ENCODE data around the gene COL23A1. TPM values are rescaled to one million over a fixed set of nuclear protein-coding genes. Genes with fewer than 3 reads are reported as not detected.
A peak's percentile ranks its signal among the peaks of the same experiment; 100 is the strongest.

Gene COL23A1
- polyA plus RNA-seq, 2 of the 4 experiments (the other 2 are of a cell fraction): not detected

DNA sequence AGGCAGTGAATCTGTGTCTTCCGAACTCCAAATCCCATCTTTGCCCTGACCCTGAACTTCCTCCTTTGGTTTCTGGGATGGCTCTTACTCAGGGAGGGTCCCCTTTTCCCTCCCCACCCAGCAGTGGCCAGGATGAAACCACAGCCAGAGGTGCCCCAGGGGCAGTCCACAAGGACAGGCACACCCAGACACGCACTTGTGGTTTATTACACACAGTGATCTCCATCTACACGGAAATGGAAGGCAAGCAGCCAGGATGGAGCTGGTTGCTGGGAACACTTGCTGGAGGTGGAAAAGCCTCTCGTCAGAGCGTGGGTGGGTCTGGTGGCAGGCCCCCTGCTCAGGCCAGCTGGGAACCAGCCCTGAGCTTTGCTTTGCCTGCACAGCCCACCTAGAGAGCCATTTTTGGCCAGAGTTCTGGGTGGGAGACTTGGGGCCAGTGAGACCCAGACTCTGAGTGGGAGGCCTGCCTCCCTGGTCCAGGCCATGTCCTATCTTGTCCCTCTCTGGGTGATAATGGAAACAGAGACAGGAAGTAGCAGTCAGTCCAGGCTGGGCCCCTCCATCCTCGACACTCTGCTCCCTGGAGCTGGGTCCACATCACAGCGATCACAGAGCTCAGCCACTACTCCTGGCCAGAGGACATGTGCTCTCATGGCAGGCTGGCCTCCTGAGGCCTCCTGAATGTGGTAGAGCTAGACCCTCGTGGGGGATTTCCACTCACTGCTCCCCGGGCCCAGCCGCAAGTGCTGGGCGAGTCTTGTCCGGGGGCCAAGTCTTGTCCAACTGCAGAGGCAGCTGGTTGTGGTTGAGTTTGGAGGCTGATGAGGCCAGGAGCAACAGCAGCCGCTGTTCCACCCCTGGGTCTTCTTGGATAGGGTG lies 352.5 kb downstream of the COL23A1 start:
- no peaks in the 10 kb centered on the region for H3K9me3 ChIP-seq
- ChIA-PET CTCF (interaction anchor here (0.6 to 1.6 kb wide), 4 partner anchors 19 to 1525 kb away, joined by 3 to 4 read pairs (median 3); no protein-coding TSS in a partner anchor), POLR2A (no interaction called here)
- ATAC-seq (no peak), FAIRE-seq (no peak), DNase-seq (ENCODE audit: low read depth in 1 of 2, low spot score in 1 of 2) (no peak)
- peaks cover 4% of the 10 kb centered on the region; the same call in 1 of the 3 replicates for H3K4me1 ChIP-seq
- no peak overlapping the region for H3K27ac ChIP-seq
- no peak overlapping the region for H3K4me3 ChIP-seq
- WGBS (ENCODE audit: missing lambda C conversion rate): 85% methylated on average over 5 of the region's 13 CpGs
- TF ChIP-seq ZC3H11A (IDR thresholded peaks at IDR 0.05) (no peak), MAFK (IDR thresholded peaks at IDR 0.05; ENCODE audit: partially characterized antibody) (no peak), NPAS2 (CRISPR knock-in tag; IDR thresholded peaks at IDR 0.05; ENCODE audit: borderline replicate concordance) (no peak), POLR2AphosphoS2 (conservative IDR thresholded peaks at IDR 0.05; ENCODE audit: low read length) (no peak)
- H3K4me2 ChIP-seq: no peak overlapping the region

GRCh38 chr5:178236679-178237078 lies 353.5 kb downstream of the COL23A1 start:
- WGBS (ENCODE audit: missing lambda C conversion rate): 47% methylated on average over 4 of the region's 4 CpGs
- FAIRE-seq (no peak), ATAC-seq (no peak), DNase-seq (ENCODE audit: low read depth in 1 of 2, low spot score in 1 of 2) (no peak)
- H3K4me1 ChIP-seq: peaks cover 4% of the 10 kb centered on the region; the same call in 1 of the 3 replicates
- H3K4me3 ChIP-seq: no peak overlapping the region
- H3K9me3 ChIP-seq: no peaks in the 10 kb centered on the region
- ChIA-PET CTCF (no interaction called here), POLR2A (no interaction called here)
- no peak overlapping the region for H3K27ac ChIP-seq
- H3K4me2 ChIP-seq: no peak overlapping the region
- TF ChIP-seq, protein P1, sequence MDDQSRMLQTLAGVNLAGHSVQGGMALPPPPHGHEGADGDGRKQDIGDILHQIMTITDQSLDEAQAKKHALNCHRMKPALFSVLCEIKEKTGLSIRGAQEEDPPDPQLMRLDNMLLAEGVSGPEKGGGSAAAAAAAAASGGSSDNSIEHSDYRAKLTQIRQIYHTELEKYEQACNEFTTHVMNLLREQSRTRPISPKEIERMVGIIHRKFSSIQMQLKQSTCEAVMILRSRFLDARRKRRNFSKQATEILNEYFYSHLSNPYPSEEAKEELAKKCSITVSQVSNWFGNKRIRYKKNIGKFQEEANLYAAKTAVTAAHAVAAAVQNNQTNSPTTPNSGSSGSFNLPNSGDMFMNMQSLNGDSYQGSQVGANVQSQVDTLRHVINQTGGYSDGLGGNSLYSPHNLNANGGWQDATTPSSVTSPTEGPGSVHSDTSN (IDR thresholded peaks at IDR 0.05): no peak
- TF ChIP-seq POLR2A (IDR thresholded peaks at IDR 0.05; ENCODE audit: low read length) (no peak), USF2 (IDR thresholded peaks at IDR 0.05) (peak; percentile 60), FOSL2 (IDR thresholded peaks at IDR 0.05) (no peak), FOSL2 (CRISPR knock-in tag; IDR thresholded peaks at IDR 0.05) (no peak), CHD2 (IDR thresholded peaks at IDR 0.05; ENCODE audit: low read length, partially characterized antibody) (no peak), NPAS2 (CRISPR knock-in tag; IDR thresholded peaks at IDR 0.05; ENCODE audit: borderline replicate concordance) (no peak), KDM5A (IDR thresholded peaks at IDR 0.05) (no peak), ESRRA (IDR thresholded peaks at IDR 0.05; ENCODE audit: borderline replicate concordance, low read length) (no peak)

- no peak overlapping the region for H3K4me2 ChIP-seq
- DNase-seq (ENCODE audit: low read depth in 1 of 2, low spot score in 1 of 2): no peak
- H3K9me3 ChIP-seq: no peaks in the 10 kb centered on the region
- ATAC-seq: no peak
- ChIA-PET POLR2A (no interaction called here), CTCF (interaction anchor here (0.7 kb wide), 1 partner anchor 20 kb away, joined by 5 read pairs; no protein-coding TSS in a partner anchor)
- 93% methylated on average over 9 of the region's 9 CpGs for WGBS (ENCODE audit: missing lambda C conversion rate)
- FAIRE-seq: no peak
- no peak overlapping the region for H3K27ac ChIP-seq
- H3K4me1 ChIP-seq: peaks cover 9% of the 10 kb centered on the region
- TF ChIP-seq CBX8 (IDR thresholded peaks at IDR 0.05) (no peak), FOSL2 (IDR thresholded peaks at IDR 0.05) (no peak), FOSL2 (CRISPR knock-in tag; IDR thresholded peaks at IDR 0.05) (no peak), RAD21 (conservative IDR thresholded peaks at IDR 0.05 in 1 of 2, IDR thresholded peaks at IDR 0.05 in 1 of 2) (no peak), SREBF2 (IDR thresholded peaks at IDR 0.05) (no peak), FOSB (CRISPR knock-in tag; IDR thresholded peaks at IDR 0.05) (no peak)
- no peak overlapping the region for H3K4me3 ChIP-seq
These were observed 354.1 kb downstream of the COL23A1 start for GRCh38 chr5:178236126-178236525.

DNA sequence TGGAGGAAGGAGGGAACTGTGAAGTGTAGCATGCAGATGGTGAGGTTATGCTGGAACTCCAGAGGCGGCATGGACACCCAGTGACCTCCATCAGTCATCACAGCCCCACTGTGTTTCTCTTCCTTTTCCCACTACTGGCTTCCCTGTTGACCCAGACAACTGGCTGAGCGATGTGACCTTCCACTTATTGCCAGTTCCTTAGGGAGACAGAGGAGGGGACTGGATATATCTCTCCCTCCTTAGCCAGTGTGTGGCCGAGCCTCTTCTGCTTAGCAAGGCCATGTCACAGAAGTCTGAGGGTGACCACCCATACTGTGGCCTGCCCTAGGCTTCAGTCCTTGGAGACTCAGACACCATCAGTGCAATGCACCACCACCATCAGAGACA lies 354.6 kb downstream of the COL23A1 start:
- H3K4me2 ChIP-seq: no peak overlapping the region
- DNase-seq (ENCODE audit: low read depth in 1 of 2, low spot score in 1 of 2): no peak
- H3K9me3 ChIP-seq: no peaks in the 10 kb centered on the region
- no peak overlapping the region for H3K27ac ChIP-seq
- WGBS (ENCODE audit: missing lambda C conversion rate): 82% methylated on average over 3 of the region's 3 CpGs
- POLR2A ChIA-PET: interaction anchor here (1.0 kb wide), 1 partner anchor 31 kb away, joined by 3 read pairs; the partner anchor contains the start of gene HNRNPAB
- no peak for FAIRE-seq
- CTCF ChIA-PET: interaction anchor here (0.7 to 1.3 kb wide), 7 partner anchors 11 to 1259 kb away, joined by 3 to 6 read pairs (median 4); no protein-coding TSS in a partner anchor
- H3K4me3 ChIP-seq: no peak overlapping the region
- ATAC-seq: no peak
- peaks cover 14% of the 10 kb centered on the region for H3K4me1 ChIP-seq
- TF ChIP-seq, protein P2, sequence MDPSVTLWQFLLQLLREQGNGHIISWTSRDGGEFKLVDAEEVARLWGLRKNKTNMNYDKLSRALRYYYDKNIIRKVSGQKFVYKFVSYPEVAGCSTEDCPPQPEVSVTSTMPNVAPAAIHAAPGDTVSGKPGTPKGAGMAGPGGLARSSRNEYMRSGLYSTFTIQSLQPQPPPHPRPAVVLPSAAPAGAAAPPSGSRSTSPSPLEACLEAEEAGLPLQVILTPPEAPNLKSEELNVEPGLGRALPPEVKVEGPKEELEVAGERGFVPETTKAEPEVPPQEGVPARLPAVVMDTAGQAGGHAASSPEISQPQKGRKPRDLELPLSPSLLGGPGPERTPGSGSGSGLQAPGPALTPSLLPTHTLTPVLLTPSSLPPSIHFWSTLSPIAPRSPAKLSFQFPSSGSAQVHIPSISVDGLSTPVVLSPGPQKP (IDR thresholded peaks at IDR 0.05; ENCODE audit: low read depth, low read length): no peak
- no peak for TF ChIP-seq REST (IDR thresholded peaks at IDR 0.05)
- no peak for TF ChIP-seq CBX8 (IDR thresholded peaks at IDR 0.05)
- no peak for TF ChIP-seq RARB (CRISPR knock-in tag; IDR thresholded peaks at IDR 0.05)
- TF ChIP-seq HEYL (CRISPR knock-in tag; IDR thresholded peaks at IDR 0.05): no peak
- no peak for TF ChIP-seq CBX2 (IDR thresholded peaks at IDR 0.05; ENCODE audit: borderline replicate concordance, low read depth)
- no peak for TF ChIP-seq TFCP2L1 (CRISPR knock-in tag; IDR thresholded peaks at IDR 0.05)

Data from A549 (cell line).